NCI-H2196 treated with DMSO at 0.1 percent for 48 hours (cell line): ENCODE results near the gene F11.
"Not testable (repeated sequence)": the region's sequence is repeated elsewhere in the genome, so short reads cannot be mapped to it uniquely, and the experiment has no call there.

Experiments
- DNase-seq: peaks from one replicate; lab custom pipeline; 2025; ENCODE audit not compliant: unreplicated experiment; lab: John Stamatoyannopoulos, UW

F11 gene

GRCh38 chr4:186249785-186250754 is 15.9 kb upstream of the F11 start:
- no peak for DNase-seq

DNA sequence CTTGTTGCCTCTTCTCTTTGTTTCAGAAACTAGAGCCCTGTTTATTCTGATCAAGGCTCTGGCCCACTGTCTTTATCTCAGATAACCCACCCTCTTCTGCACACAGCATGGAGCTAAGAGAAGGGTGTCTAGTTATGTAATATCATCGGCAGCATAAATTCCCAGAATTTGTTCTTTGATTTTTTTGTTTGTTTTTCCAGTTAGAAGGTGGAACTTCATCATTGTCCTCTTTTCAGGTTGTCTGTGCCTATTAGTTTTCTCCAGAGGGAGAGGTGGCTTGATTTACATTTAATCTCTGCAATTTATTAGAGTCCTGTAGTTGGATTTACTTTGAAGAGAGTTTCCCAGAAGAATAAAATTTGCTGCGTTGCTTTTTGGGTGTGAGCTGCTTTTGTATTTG is 15.2 kb upstream of the F11 start:
- DNase-seq = no peak

GRCh38 chr4:186255122-186255521 is 10.9 kb upstream of the F11 start:
- no peak for DNase-seq

GRCh38 chr4:186258216-186258811 is 7.7 kb upstream of the F11 start:
- no peak for DNase-seq

- DNase-seq = no peak
Observed at GRCh38 chr4:186260117-186260503, 5.9 kb upstream of the F11 start.

- no peak for DNase-seq
Observed at GRCh38 chr4:186260504-186261448, 5.2 kb upstream of the F11 start.

DNA sequence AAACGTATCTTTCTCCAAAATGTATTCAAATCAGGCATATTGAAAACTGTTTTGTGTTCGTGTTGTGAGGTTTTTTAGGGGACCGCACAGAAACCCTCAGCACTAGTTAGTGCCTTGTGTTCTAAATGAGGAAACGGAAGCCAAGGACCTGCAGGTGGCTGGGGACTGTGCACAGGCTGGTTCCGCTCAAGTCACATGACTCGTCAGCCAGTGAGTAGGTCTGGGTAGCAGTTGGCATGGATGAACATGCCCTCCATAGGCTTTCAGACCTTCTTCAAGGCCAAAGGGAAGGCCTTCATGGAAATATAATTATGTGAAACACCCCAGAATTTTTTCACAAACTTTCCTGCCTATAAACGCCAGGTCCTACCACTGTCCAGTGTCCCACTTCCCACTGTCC is 1.3 kb upstream of the F11 start:
- DNase-seq = no peak

- not testable (repeated sequence) for DNase-seq
Observed at GRCh38 chr4:186265250-186265649, 739 bp upstream of the F11 start.

DNA sequence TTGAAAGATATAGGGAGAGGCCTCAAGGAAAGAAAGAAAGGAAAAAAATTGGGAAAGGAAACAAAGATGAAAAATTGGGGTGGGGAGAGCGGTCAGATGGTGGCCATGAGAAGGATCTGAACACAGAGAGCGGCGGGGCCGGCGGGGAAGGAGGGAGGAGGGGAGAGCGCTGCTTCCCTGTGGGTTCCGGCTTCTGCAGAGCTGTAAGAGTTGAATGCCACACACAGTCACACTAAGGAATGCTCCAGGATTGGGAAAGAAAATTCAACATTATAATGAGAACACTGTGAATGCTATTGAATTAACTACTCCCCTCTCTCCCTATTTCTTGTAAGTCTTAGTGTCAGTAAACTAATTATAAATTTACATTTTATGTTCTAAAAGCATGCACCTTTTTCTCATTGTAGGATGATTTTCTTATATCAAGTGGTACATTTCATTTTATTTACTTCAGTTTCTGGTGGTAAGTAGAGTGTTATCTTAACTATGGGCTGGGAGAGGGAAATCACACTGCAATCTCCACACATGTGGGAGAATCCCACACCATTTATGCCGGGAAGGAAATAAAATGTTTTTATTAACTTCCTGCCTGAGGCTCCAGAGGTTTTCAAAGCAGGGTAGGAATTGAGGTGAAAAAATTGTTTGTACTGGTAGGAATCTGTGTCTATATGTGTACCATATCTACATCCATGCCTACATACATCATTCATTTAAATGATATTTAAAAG is 904 bp downstream of the F11 start:
- DNase-seq = no peak

DNA sequence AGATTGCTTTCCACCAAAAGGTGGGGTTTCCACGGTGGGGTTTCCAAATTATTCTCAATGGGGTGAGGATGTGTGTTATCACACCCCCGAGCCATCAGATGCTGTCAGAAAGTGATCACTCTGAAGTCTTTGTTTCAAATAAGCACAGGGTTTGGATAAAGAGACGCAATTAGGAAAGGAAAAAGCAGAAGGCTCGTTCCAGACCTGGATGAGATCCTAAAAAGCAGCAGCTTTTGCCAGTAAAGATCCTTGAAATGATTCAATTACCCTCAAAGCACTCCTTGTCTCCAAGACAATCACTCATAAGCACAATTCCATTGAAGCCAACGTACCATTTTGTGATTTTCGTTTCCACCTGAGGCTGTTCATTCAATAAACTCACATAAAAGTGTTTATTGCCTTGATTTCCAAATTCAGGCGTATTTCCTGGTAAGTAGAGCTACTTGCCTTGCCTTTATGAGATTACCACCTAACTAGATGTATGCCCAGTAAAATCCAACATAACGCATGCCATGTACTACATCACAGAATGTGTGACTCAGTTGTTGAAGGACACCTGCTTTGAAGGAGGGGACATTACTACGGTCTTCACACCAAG is 5.2 kb downstream of the F11 start:
- no peak for DNase-seq

DNA sequence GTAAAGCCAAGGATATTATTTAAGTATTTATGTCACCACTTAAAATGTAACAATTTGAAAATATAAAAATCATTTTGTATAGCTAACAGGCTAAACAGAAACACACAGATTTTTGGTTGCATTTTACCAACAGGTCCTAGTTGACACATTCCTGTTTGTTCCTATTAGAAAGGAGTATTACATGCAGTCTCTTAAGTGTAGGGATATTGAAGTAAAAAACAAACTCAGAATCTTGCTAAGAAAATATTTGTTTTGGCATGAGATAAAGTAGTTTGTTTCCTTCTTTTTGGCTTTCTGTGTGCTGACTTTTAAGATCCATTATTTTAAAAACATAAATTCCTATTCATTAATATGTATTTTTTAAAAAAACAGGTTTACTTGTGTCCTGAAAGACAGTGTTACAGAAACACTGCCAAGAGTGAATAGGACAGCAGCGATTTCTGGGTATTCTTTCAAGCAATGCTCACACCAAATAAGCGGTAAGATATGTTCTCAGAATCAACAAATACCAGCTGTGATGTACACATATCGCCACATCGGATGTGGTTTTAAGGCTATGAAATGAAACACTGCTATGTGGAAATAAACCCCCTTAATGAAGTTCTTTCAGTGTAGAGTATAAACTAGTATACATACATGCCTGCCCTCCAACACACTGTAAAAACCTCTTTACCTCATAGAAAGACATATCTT is 6.9 kb downstream of the F11 start:
- DNase-seq = no peak

DNA sequence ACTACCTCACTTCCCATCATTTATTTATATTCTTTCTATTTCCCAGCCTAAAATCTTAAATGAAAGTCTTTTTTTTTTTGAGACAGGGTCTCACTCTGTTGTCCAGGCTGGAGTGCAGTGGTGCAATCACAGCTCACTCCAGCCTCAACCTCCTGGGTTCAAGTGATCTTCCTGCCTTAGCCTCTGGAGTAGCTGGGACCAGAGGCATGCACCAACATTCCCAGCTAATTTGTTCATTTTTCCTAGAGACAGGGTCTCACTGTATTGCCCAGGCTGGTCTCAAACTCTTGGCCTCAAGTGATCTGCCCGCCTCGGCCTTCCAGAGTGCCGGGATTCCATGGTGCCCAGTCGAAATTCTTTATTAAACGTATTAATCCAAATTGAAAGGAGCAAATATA is 7.4 kb downstream of the F11 start:
- not testable (repeated sequence) for DNase-seq

GRCh38 chr4:186283311-186283710 is 17.3 kb downstream of the F11 start:
- no peak for DNase-seq

- DNase-seq = no peak
Observed at GRCh38 chr4:186285147-186285546, 19.2 kb downstream of the F11 start.

DNA sequence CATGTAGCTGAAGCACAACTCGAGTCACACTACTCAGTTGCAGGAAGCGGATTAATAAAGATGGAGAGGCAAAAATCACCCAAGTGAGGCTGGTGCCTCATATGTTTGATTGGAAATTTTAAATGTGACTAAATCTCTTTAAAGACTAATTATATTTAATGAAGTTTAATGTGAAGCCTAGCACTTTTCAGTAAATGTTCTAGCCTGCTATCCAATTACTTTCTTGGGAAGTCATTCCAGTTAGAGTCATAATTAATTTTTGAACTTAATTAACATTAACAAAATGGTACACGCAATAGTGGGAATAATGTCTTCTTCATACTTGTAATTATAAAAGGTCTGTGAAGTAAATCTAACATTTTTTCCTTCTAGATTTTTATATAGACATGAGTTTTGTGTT is 20.6 kb downstream of the F11 start:
- DNase-seq = no peak

DNA sequence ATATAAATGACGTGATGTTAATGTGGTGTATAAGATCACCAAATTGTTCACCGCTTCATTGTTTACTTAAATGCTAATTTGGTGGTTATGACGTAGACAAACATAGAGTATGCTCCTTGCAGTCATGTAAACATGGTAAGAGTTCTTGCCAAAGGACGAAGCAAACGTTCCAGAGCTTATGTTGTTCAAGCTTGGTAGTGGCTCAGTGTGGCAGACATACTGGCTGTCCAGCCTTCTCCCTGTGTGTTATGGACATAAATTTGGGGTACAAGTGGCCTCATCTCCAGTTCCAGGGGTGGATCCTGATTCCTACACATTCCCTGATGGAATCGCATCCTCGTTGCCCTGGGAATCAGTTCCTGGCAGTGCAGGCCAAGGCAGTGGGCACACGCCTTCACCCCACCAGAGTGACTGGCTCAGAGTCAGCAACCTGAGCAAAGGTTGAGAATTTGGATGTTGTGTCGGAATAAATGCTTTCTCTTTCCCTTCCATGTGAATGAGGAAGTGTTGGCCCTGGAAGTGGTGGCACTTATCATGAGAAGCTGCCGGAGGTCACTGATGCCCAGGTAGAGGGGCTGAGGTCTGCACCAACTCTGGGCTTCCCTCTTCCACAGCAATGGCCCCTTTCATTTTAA is 25.4 kb downstream of the F11 start:
- DNase-seq = no peak

DNA sequence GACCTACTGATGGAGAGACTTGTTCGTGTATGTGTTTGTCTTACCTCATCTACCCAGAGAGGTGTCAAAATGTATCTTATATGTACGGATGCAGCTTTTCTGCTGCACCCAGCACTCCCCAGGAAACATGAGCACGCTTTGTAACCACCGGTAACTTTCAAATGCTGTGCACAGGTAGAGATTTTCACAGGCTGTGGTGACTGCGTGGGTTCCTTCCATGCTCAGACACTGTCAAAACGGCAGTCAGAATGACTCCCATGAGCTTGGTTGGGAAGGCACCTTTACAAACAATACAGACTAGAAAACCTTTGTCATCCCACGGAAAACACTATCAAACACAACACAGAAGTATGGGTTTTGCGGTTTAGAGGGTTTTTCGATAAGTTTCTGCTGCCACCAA is 28.2 kb downstream of the F11 start:
- DNase-seq = no peak

- DNase-seq = no peak
Observed at GRCh38 chr4:186296481-186296880, 30.5 kb downstream of the F11 start.

- no peak for DNase-seq
Observed at GRCh38 chr4:186297013-186297645, 31.1 kb downstream of the F11 start.
